DND-41 (cell line): ENCODE results near the gene PRDM9.
"Not testable (repeated sequence)": the region's sequence is repeated elsewhere in the genome, so short reads cannot be mapped to it uniquely, and the experiment has no call there.

Experiments
- CTCF ChIP-seq: IDR thresholded peaks from 2 replicates; pipeline ENCODE4 v1.5.1; 2012; ENCODE audit warnings: borderline replicate concordance, low read length, moderate library complexity, mild to moderate bottlenecking; ENCODE audit not compliant: poor library complexity, severe bottlenecking; ENCODE audit errors: extremely low read depth
- EZH2 ChIP-seq: IDR thresholded peaks from 3 replicates; pipeline ENCODE4 v1.6.1; 2012; ENCODE audit warnings: borderline replicate concordance, low read depth, mild to moderate bottlenecking, moderate library complexity, low read length, inconsistent platforms; ENCODE audit not compliant: severe bottlenecking

DNA sequence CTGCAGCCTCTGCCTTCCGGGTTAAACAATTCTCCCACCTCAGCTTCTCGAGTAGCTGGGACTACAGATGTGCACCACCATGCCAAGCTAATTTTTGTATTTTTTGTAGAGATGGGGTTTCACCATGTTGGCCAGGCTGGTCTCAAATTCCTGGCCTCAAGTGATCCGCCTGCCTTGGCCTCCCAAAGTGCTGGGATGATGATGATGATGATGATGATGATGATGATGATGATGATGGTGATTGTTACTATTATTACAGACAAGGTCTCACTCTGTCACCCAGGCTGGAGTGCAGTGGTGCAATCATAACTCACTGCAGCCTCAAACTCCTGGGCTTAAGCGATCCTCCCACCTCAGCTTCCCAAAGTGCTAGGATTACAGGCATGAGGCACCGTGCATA lies 3.0 kb downstream of the PRDM9 start:
- TF ChIP-seq CTCF, EZH2: not testable (repeated sequence)
